K562 (cell line): ENCODE data around the gene SMC1A. TPM values are rescaled to one million over a fixed set of nuclear protein-coding genes. Genes with fewer than 3 reads are reported as not detected.

Experiments
- ATAC-seq: fragments of 200-7000 bp; cut with Tn5 transposase; 3 replicates; pipeline ENCODE4 v1.9.1; 2020; ENCODE audit warnings: moderate library complexity
- BruUV-seq: library from RNA; stranded (reverse); fragments of 400-500 nt; replicated peaks from 2 replicates; lab custom pipeline; 2021; lab: Mats Ljungman, UMichigan
- CTCF ChIA-PET: fragments of 300-600 bp; formaldehyde crosslinking; extraction: SDS; loops from one replicate; lab custom pipeline; 2021; ENCODE audit warnings: low intra/inter-chr PET ratio; lab: Yijun Ruan, JAX
- POLR2A ChIA-PET: fragments of 300-600, 350-650 bp; sonication (Branson Sonifier 250); formaldehyde crosslinking; extraction: SDS; loops from one replicate; lab custom pipeline; 2021; ENCODE audit warnings: antibody characterized with exemption, inconsistent platforms; lab: Yijun Ruan, JAX
- DNase-seq, 4 experiments: peaks; one replicate each; pipeline versions ENCODE4 v3.0.0 to v3.0.0-alpha.2; 2011 to 2018; ENCODE audit warnings: low spot score in 3 of 4, mixed read lengths in 3 of 4; ENCODE audit errors: extremely low read depth in 1 of 4
- FAIRE-seq: peaks from 2 replicates; lab custom pipeline; 2011; peaks lifted over from hg19 to GRCh38; lab: Jason Lieb, UNC
- H2AFZ ChIP-seq: 2 replicates; pipeline ENCODE4 v1.6.0; 2011; ENCODE audit warnings: low read depth, low read length, control low read depth, inconsistent platforms
- H3K27ac ChIP-seq: fragments of 200-600 bp; 3 replicates; pipeline ENCODE4 v1.8.0; 2011; ENCODE audit warnings: low read depth, mild to moderate bottlenecking, control low read depth, inconsistent platforms, low read length, moderate library complexity, mixed read lengths; ENCODE audit errors: extremely low read depth
- H3K27me3 ChIP-seq, 2 experiments: fragments of 300-600 bp in 1 of 2; 2 replicates in 1 of 2; 3 replicates in 1 of 2; pipeline versions ENCODE4 v1.6.0 to v1.8.0; 2011; ENCODE audit warnings: inconsistent platforms in 2 of 2, low read length in 2 of 2, mild to moderate bottlenecking in 1 of 2, mixed read lengths in 1 of 2, moderate library complexity in 1 of 2; ENCODE audit not compliant: control insufficient read depth in 2 of 2, insufficient read depth in 2 of 2
- H3K36me3 ChIP-seq: fragments of 300-600 bp; 3 replicates; pipeline ENCODE4 v1.8.0; 2011; ENCODE audit warnings: mild to moderate bottlenecking, low read length, inconsistent platforms; ENCODE audit not compliant: control insufficient read depth, insufficient read depth
- H3K4me1 ChIP-seq, 2 experiments: fragments of 200-600 bp in 1 of 2; replicated peaks in 1 of 2; 2 replicates in 1 of 2; 3 replicates in 1 of 2; pipeline versions ENCODE4 v1.5.1 to v1.8.0; 2011; ENCODE audit warnings: inconsistent platforms in 2 of 2, low read length in 2 of 2, mild to moderate bottlenecking in 1 of 2, mixed read lengths in 1 of 2, moderate library complexity in 1 of 2; ENCODE audit not compliant: control insufficient read depth in 2 of 2, insufficient read depth in 2 of 2
- H3K4me2 ChIP-seq: 2 replicates; pipeline ENCODE4 v1.6.1; 2011; ENCODE audit warnings: low read length, control low read depth, inconsistent platforms, mixed read lengths; ENCODE audit not compliant: insufficient read depth
- H3K4me3 ChIP-seq: fragments of 200-600 bp; sonication (generic), shearing (Covaris generic); 2 replicates; pipeline ENCODE4 v1.5.1; 2016; ENCODE audit warnings: control low read depth, inconsistent platforms
- H3K79me2 ChIP-seq: fragments of 200-600 bp; 3 replicates; pipeline ENCODE4 v1.8.0; 2011; ENCODE audit warnings: low read length, inconsistent platforms; ENCODE audit not compliant: control insufficient read depth, insufficient read depth
- H3K9ac ChIP-seq, 2 experiments: 2 replicates each; pipeline versions ENCODE4 v1.6.0 to v1.6.1; 2011; ENCODE audit warnings: low read depth in 2 of 2, low read length in 2 of 2, control low read depth in 1 of 2, inconsistent platforms in 1 of 2, mild to moderate bottlenecking in 1 of 2, mixed read lengths in 1 of 2; ENCODE audit not compliant: insufficient read depth in 1 of 2
- H3K9me1 ChIP-seq: one replicate; pipeline ENCODE4 v1.6.0; 2011; ENCODE audit warnings: inconsistent platforms, mild to moderate bottlenecking, low read length, moderate library complexity; ENCODE audit not compliant: control insufficient read depth, insufficient read depth
- H3K9me3 ChIP-seq: replicated peaks from 2 replicates; pipeline ENCODE4 v1.5.1; 2011; ENCODE audit warnings: low read depth, low read length, inconsistent platforms; ENCODE audit not compliant: control insufficient read depth, insufficient read depth
- H4K20me1 ChIP-seq: replicated peaks from 2 replicates; pipeline ENCODE4 v1.6.1; 2011; ENCODE audit warnings: low read length, inconsistent platforms, mixed read lengths; ENCODE audit not compliant: control insufficient read depth, insufficient read depth
- CBX1 ChIP-seq: sonication (generic); IDR thresholded peaks from 2 replicates; pipeline ENCODE4 v1.6.1; 2016; ENCODE audit warnings: antibody characterized with exemption, low read depth, mild to moderate bottlenecking
- CCNT2 ChIP-seq: IDR thresholded peaks from 2 replicates; pipeline ENCODE4 v1.6.1; 2011; ENCODE audit warnings: borderline replicate concordance, low read depth, mild to moderate bottlenecking, moderate library complexity, mixed read lengths, low read length; ENCODE audit not compliant: insufficient read length; ENCODE audit errors: extremely low read depth
- DPF2 ChIP-seq: fragments of 450-650 bp; IDR thresholded peaks from 2 replicates; pipeline ENCODE4 v1.6.1; 2016
- EP300 ChIP-seq: IDR thresholded peaks from 2 replicates; pipeline ENCODE4 v1.6.1; 2012; ENCODE audit warnings: low read length, improper control_type of control experiment
- FOXA3 ChIP-seq, 2 experiments: fragments of 450-650 bp in 1 of 2; sonication (generic) in 1 of 2; formaldehyde crosslinking; IDR thresholded peaks in 1 of 2; conservative IDR thresholded peaks in 1 of 2; 2 replicates each; pipeline versions ENCODE4 v1.4.0 to v1.8.0; 2020 to 2022; ENCODE audit warnings: mild to moderate bottlenecking in 2 of 2, missing genetic modification reagents in 1 of 2
- HMGN3 ChIP-seq: IDR thresholded peaks from 2 replicates; pipeline ENCODE4 v1.6.1; 2011; ENCODE audit warnings: borderline replicate concordance, low read depth, mild to moderate bottlenecking, mixed read lengths, low read length; ENCODE audit not compliant: insufficient read length; ENCODE audit errors: extremely low read depth
- KLF10 ChIP-seq: fragments of 250-450 bp; sonication (Bioruptor Pico); IDR thresholded peaks from 2 replicates; pipeline ENCODE4 v1.6.1; 2021; ENCODE audit warnings: matching md5 sums
- TFAM ChIP-seq: fragments of 250-450 bp; sonication (Bioruptor Pico); conservative IDR thresholded peaks from 2 replicates; pipeline ENCODE4 v1.5.0; 2021; ENCODE audit warnings: mild to moderate bottlenecking, moderate library complexity
- ZBTB9 ChIP-seq: fragments of 450-650 bp; formaldehyde crosslinking; IDR thresholded peaks from 2 replicates; pipeline ENCODE4 v1.4.0; 2020; ENCODE audit warnings: mild to moderate bottlenecking, moderate library complexity
- ZFP36 ChIP-seq: fragments of 150-350 bp; IDR thresholded peaks from 2 replicates; pipeline ENCODE4 v1.6.1; 2018; ENCODE audit warnings: low read length, low read depth; ENCODE audit not compliant: partially characterized antibody
- WGBS: fragments of 100-300 bp; shearing (Covaris generic); methylation state at CpG from one replicate; pipeline ENCODE4 v1.1.6; 2016; ENCODE audit warnings: low coverage, mixed read lengths; ENCODE audit not compliant: insufficient coverage; ENCODE audit errors: missing lambda C conversion rate; 5-methylcytosine and 5-hydroxymethylcytosine counted together
- in situ Hi-C: fragments of 300-500 bp; cut with MboI; formaldehyde crosslinking; loops from 4 replicates; pipeline ENCODE4 v1.15.0; 2018; ENCODE audit warnings: inconsistent platforms, mixed read lengths
- intact Hi-C: fragments of 100-400 bp; cut with micrococcal nuclease; formaldehyde crosslinking; loops from 2 replicates; pipeline ENCODE4 v1.14.2; 2022
- polyA plus RNA-seq, 8 experiments: library from polyadenylated mRNA; depleted of rRNA in 4 of 8; stranded (reverse) in 5 of 8; unstranded in 3 of 8; fragments of >200 nt; fragmentation: Nextera tagmentation in 2 of 8; fragmentation: Illumina TruSeq in 1 of 8; extraction: Ambion mirVana in 2 of 8; extraction: Trizol in 1 of 8; gene quantifications; 2 replicates each; pipeline versions ENCODE4 v1.2.1 to v1.2.3, GENCODE V29; 2011 to 2014; ENCODE audit warnings: inconsistent platforms in 1 of 8, missing spikeins in 1 of 8
- total RNA-seq, 7 experiments: library from RNA; depleted of rRNA in 6 of 7; stranded (reverse); fragments of >200 nt in 6 of 7; fragmentation: Illumina TruSeq in 2 of 7; extraction: Trizol in 2 of 7; gene quantifications; 2 replicates each; pipeline versions ENCODE4 v1.2.1 to v1.2.3, GENCODE V29; 2011 to 2021; ENCODE audit warnings: low replicate concordance in 1 of 7
- TF ChIP-seq, protein P1 (sequence below): fragments of 250-450 bp; sonication (Bioruptor Pico); IDR thresholded peaks from 2 replicates; pipeline ENCODE4 v1.5.0; 2021

SMC1A gene
- total and polyA plus RNA-seq, 9 of the 15 experiments (the other 6 are each of a cell fraction or from before 2014, with no cell fraction given), result 28.5 to 126 (median 71.2) TPM

GRCh38 chrX:53447441-53447840 lies 25.0 kb upstream of the SMC1A start:
- H2AFZ ChIP-seq, result no peak overlapping the region
- ATAC-seq (no peak), FAIRE-seq (no peak), DNase-seq (no peak)
- ChIA-PET CTCF (no interaction called here), POLR2A (interaction anchor here (1.0 kb wide), 1 partner anchor 161 kb away, joined by 4 read pairs; no protein-coding TSS in a partner anchor)
- H3K9ac ChIP-seq, result no peak overlapping the region
- H3K9me1 ChIP-seq, result no peaks in the 10 kb centered on the region
- H3K27me3 ChIP-seq, result no peaks in the 10 kb centered on the region; a peak in 2 of 5 replicates
- H3K79me2 ChIP-seq, result no peaks in the 10 kb centered on the region
- no TSS peak for BruUV-seq
- no peak overlapping the region for H3K27ac ChIP-seq
- no peak overlapping the region for H3K4me2 ChIP-seq
- H3K4me1 ChIP-seq, result no peaks in the 10 kb centered on the region
- in situ Hi-C loops, result loop anchor here (5.0 kb wide), 1 partner anchor 130 kb away; no protein-coding TSS in a partner anchor
- no peaks in the 10 kb centered on the region for H4K20me1 ChIP-seq
- intact Hi-C loops, result no loop called here
- 0% methylated on average over 1 of the region's 2 CpGs for whole genome bisulfite sequencing
- H3K9me3 ChIP-seq, result no peaks in the 10 kb centered on the region
- no peaks in the 10 kb centered on the region for H3K36me3 ChIP-seq
- H3K4me3 ChIP-seq, result no peak overlapping the region
- TF ChIP-seq FOXA3 (CRISPR knock-in tag; conservative IDR thresholded peaks at IDR 0.05 in 1 of 2, IDR thresholded peaks at IDR 0.05 in 1 of 2), result no peak
- no peak for TF ChIP-seq DPF2
- no peak for TF ChIP-seq HMGN3
- no peak for TF ChIP-seq EP300
- TF ChIP-seq ZFP36, result no peak
- TF ChIP-seq, protein P1, sequence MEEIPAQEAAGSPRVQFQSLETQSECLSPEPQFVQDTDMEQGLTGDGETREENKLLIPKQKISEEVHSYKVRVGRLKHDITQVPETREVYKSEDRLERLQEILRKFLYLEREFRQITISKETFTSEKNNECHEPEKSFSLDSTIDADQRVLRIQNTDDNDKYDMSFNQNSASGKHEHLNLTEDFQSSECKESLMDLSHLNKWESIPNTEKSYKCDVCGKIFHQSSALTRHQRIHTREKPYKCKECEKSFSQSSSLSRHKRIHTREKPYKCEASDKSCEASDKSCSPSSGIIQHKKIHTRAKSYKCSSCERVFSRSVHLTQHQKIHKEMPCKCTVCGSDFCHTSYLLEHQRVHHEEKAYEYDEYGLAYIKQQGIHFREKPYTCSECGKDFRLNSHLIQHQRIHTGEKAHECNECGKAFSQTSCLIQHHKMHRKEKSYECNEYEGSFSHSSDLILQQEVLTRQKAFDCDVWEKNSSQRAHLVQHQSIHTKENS (CRISPR knock-in tag), result no peak
- TF ChIP-seq ZBTB9, result no peak
- no peak for TF ChIP-seq CCNT2
- TF ChIP-seq KLF10 (CRISPR knock-in tag), result no peak
- TF ChIP-seq TFAM (CRISPR knock-in tag), result no peak
- no peak for TF ChIP-seq CBX1
